HG02763 (cell line): ENCODE data around the gene PICALM.
A peak's percentile ranks its signal among the peaks of the same experiment; 100 is the strongest.

Experiments used
- ATAC-seq: cut with Tn5 transposase; IDR thresholded peaks from one replicate; pipeline ENCODE4 v1.9.1; 2021; ENCODE audit warnings: mild to moderate bottlenecking, moderate library complexity; ENCODE audit not compliant: unreplicated experiment

PICALM gene

GRCh38 chr11:86079421-86079820 is 10.5 kb upstream of the PICALM start:
- no peak for ATAC-seq

GRCh38 chr11:86073948-86074347 is 5.1 kb upstream of the PICALM start:
- ATAC-seq, result no peak

GRCh38 chr11:86072211-86072610 is 3.3 kb upstream of the PICALM start:
- ATAC-seq, result no peak

GRCh38 chr11:86070142-86071056 is 1.5 kb upstream of the PICALM start:
- no peak for ATAC-seq

GRCh38 chr11:86069408-86070101 is 671 bp upstream of the PICALM start:
- ATAC-seq, result no peak

- ATAC-seq, result peak; percentile 14
These were observed 579 bp downstream of the PICALM start for GRCh38 chr11:86068138-86068871.

GRCh38 chr11:86067851-86068137 is 1.1 kb downstream of the PICALM start:
- no peak for ATAC-seq

GRCh38 chr11:86067009-86067850 is 1.7 kb downstream of the PICALM start:
- no peak for ATAC-seq

GRCh38 chr11:86066657-86067008 is 2.3 kb downstream of the PICALM start:
- no peak for ATAC-seq

- ATAC-seq, result no peak
These were observed 2.9 kb downstream of the PICALM start for GRCh38 chr11:86066033-86066432.

GRCh38 chr11:86064220-86064803 is 4.6 kb downstream of the PICALM start:
- ATAC-seq, result no peak

GRCh38 chr11:86063536-86063935 is 5.3 kb downstream of the PICALM start:
- no peak for ATAC-seq

GRCh38 chr11:86062719-86063118 is 6.2 kb downstream of the PICALM start:
- ATAC-seq, result no peak

GRCh38 chr11:86061483-86062205 is 7.2 kb downstream of the PICALM start:
- no peak for ATAC-seq

- no peak for ATAC-seq
These were observed 8.3 kb downstream of the PICALM start for GRCh38 chr11:86060544-86060943.

- no peak for ATAC-seq
These were observed 10.5 kb downstream of the PICALM start for GRCh38 chr11:86058360-86058759.

GRCh38 chr11:86056351-86056854 is 12.5 kb downstream of the PICALM start:
- no peak for ATAC-seq

GRCh38 chr11:86052693-86053641 is 15.9 kb downstream of the PICALM start:
- ATAC-seq, result no peak
